Loucy (cell line): Measurements from ENCODE around the gene ATP1B3.

Source experiments
- H2AFZ ChIP-seq: fragments of 200-600 bp; sonication (generic); 2 replicates; pipeline ENCODE4 v1.6.0; 2016; ENCODE audit warnings: antibody characterized with exemption, mild to moderate bottlenecking, low read length, moderate library complexity
- H3F3A ChIP-seq: fragments of 200-600 bp; 2 replicates; pipeline ENCODE4 v1.6.0; 2016; ENCODE audit warnings: antibody characterized with exemption, low read depth, mild to moderate bottlenecking
- H3K27me3 ChIP-seq: fragments of 200-600 bp; sonication (generic); 2 replicates; pipeline ENCODE4 v1.6.1; 2014; ENCODE audit warnings: low read length, mild to moderate bottlenecking; ENCODE audit not compliant: insufficient read depth, poor library complexity, severe bottlenecking
- H3K36me3 ChIP-seq: fragments of 200-600 bp; sonication (generic); 2 replicates; pipeline ENCODE4 v1.6.1; 2016; ENCODE audit warnings: low read length; ENCODE audit not compliant: insufficient read depth
- H3K4me1 ChIP-seq: fragments of 200-600 bp; sonication (generic); 2 replicates; pipeline ENCODE4 v1.5.1; 2014; ENCODE audit warnings: low read length, mild to moderate bottlenecking; ENCODE audit not compliant: insufficient read depth, poor library complexity, severe bottlenecking
- H3K4me2 ChIP-seq: fragments of 200-600 bp; sonication (generic); 2 replicates; pipeline ENCODE4 v1.6.0; 2014; ENCODE audit warnings: antibody characterized with exemption, low read length, low read depth, mild to moderate bottlenecking; ENCODE audit not compliant: poor library complexity, severe bottlenecking
- H3K4me3 ChIP-seq: fragments of 200-600 bp; sonication (generic); 2 replicates; pipeline ENCODE4 v1.5.1; 2014; ENCODE audit warnings: low read length, mild to moderate bottlenecking, mixed read lengths; ENCODE audit not compliant: poor library complexity, severe bottlenecking
- H3K79me2 ChIP-seq: fragments of 200-600 bp; sonication (generic); 2 replicates; pipeline ENCODE4 v1.6.1; 2014; ENCODE audit warnings: low read length; ENCODE audit not compliant: insufficient read depth
- H3K9ac ChIP-seq: fragments of 200-600 bp; sonication (generic); 2 replicates; pipeline ENCODE4 v1.6.0; 2014; ENCODE audit warnings: mild to moderate bottlenecking, low read depth, low read length, moderate library complexity; ENCODE audit not compliant: poor library complexity, severe bottlenecking
- H3K9me2 ChIP-seq: fragments of 200-600 bp; sonication (generic); replicated peaks from 2 replicates; pipeline ENCODE4 v1.6.1; 2016; ENCODE audit warnings: low read depth, low read length, mixed read lengths
- H3K9me3 ChIP-seq: fragments of 200-600 bp; sonication (generic); 2 replicates; pipeline ENCODE4 v1.6.1; 2014; ENCODE audit warnings: mild to moderate bottlenecking, antibody characterized with exemption, low read length, low read depth; ENCODE audit not compliant: insufficient read depth
- H4K20me1 ChIP-seq: fragments of 200-600 bp; sonication (generic); 2 replicates; pipeline ENCODE4 v1.6.0; 2014; ENCODE audit warnings: antibody characterized with exemption, low read length, mild to moderate bottlenecking; ENCODE audit not compliant: insufficient read depth, poor library complexity, severe bottlenecking
- CTCF ChIP-seq: fragments of 200-600 bp; sonication (generic); conservative IDR thresholded peaks from 2 replicates; pipeline ENCODE4 v1.5.1; 2014; ENCODE audit warnings: mild to moderate bottlenecking, antibody characterized with exemption, low read length
- EZH2phosphoT487 ChIP-seq: fragments of 200-600 bp; IDR thresholded peaks from 2 replicates; pipeline ENCODE4 v1.6.1; 2018; ENCODE audit warnings: antibody characterized with exemption, mild to moderate bottlenecking, moderate library complexity, borderline replicate concordance

The ATP1B3 gene

DNA sequence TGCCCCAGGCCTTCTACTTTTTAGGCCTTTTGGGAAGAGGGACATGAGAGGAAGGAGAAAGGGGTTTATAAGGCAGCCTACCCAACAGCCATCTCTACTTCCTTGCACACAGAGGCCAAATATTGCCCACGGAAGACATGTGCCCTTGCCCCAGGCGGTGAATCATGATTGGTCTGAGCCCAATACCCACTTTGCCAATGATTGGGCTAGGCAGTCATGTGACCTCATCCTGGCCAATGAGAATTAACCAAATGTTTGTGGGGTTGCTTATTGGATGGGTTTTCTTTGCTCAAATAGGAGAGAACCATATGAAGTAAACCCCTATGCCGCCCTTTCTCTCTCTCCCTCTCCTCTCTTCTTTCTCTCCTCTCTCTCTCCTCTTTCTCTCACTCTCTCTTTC is 42.2 kb upstream of the ATP1B3 start:
- Histone ChIP-seq H3K4me1 (no peaks in the 10 kb centered on the region), H3K9me3 (no peaks in the 10 kb centered on the region)
- TF ChIP-seq CTCF, result no peak
- no peak for TF ChIP-seq EZH2phosphoT487

GRCh38 chr3:141835557-141836229 is 40.8 kb upstream of the ATP1B3 start:
- Histone ChIP-seq H3K4me1 (no peaks in the 10 kb centered on the region), H2AFZ (no peak overlapping the region), H3F3A (no peaks in the 10 kb centered on the region), H3K4me2 (no peak overlapping the region), H3K27me3 (no peaks in the 10 kb centered on the region), H4K20me1 (no peaks in the 10 kb centered on the region), H3K4me3 (no peak overlapping the region), H3K9me3 (no peaks in the 10 kb centered on the region), H3K9me2 (no peaks in the 10 kb centered on the region), H3K79me2 (no peaks in the 10 kb centered on the region), H3K36me3 (no peaks in the 10 kb centered on the region), H3K9ac (no peak overlapping the region)
- no peak for TF ChIP-seq EZH2phosphoT487
- TF ChIP-seq CTCF, result no peak

More for the DNA sequence above, 42.2 kb upstream of the ATP1B3 start:
- no peaks in the 10 kb centered on the region for H3K79me2 ChIP-seq
- no peak overlapping the region for H3K4me3 ChIP-seq
- no peaks in the 10 kb centered on the region for H3F3A ChIP-seq
- H3K4me2 ChIP-seq, result no peak overlapping the region
- no peaks in the 10 kb centered on the region for H4K20me1 ChIP-seq
- H3K9me2 ChIP-seq, result no peaks in the 10 kb centered on the region
- H2AFZ ChIP-seq, result no peak overlapping the region
- no peak overlapping the region for H3K9ac ChIP-seq
- no peaks in the 10 kb centered on the region for H3K27me3 ChIP-seq
- H3K36me3 ChIP-seq, result no peaks in the 10 kb centered on the region

- Histone ChIP-seq H3K9me3 (no peaks in the 10 kb centered on the region), H3K9me2 (no peaks in the 10 kb centered on the region)
These were observed 37.1 kb upstream of the ATP1B3 start for GRCh38 chr3:141839389-141839788.

More at GRCh38 chr3:141839389-141839788, 37.1 kb upstream of the ATP1B3 start:
- no peaks in the 10 kb centered on the region for H3K4me1 ChIP-seq
- H3K9ac ChIP-seq, result no peak overlapping the region
- H3F3A ChIP-seq, result no peaks in the 10 kb centered on the region
- H4K20me1 ChIP-seq, result no peaks in the 10 kb centered on the region
- no peak overlapping the region for H2AFZ ChIP-seq
- H3K79me2 ChIP-seq, result no peaks in the 10 kb centered on the region
- no peak overlapping the region for H3K4me3 ChIP-seq
- H3K36me3 ChIP-seq, result no peaks in the 10 kb centered on the region
- no peaks in the 10 kb centered on the region for H3K27me3 ChIP-seq
- TF ChIP-seq EZH2phosphoT487 (no peak), CTCF (no peak)
- H3K4me2 ChIP-seq, result no peak overlapping the region
